HCT116 (cell line): ENCODE results near the gene GGT5.

Experiments used
- CEBPB ChIP-seq: IDR thresholded peaks from 2 replicates; pipeline ENCODE4 v1.6.1; 2012; ENCODE audit warnings: low read depth
- EZH2 ChIP-seq: fragments of 200-600 bp; sonication (generic); IDR thresholded peaks from 2 replicates; pipeline ENCODE4 v1.6.1; 2017; ENCODE audit warnings: antibody characterized with exemption, mixed run types
- EZH2phosphoT487 ChIP-seq: fragments of 200-600 bp; IDR thresholded peaks from 2 replicates; pipeline ENCODE4 v1.6.1; 2018; ENCODE audit warnings: antibody characterized with exemption, borderline replicate concordance
- POLR2A ChIP-seq: IDR thresholded peaks from 2 replicates; pipeline ENCODE4 v1.7.0; 2011; ENCODE audit warnings: borderline replicate concordance; ENCODE audit not compliant: insufficient read depth, insufficient read length; ENCODE audit errors: extremely low read depth
- POLR2AphosphoS5 ChIP-seq: IDR thresholded peaks from 2 replicates; pipeline ENCODE4 v1.6.1; 2011; ENCODE audit warnings: mild to moderate bottlenecking, low read depth, low read length, moderate library complexity
- SIN3A ChIP-seq: IDR thresholded peaks from 2 replicates; pipeline ENCODE4 v1.6.1; 2012; ENCODE audit warnings: low read depth
- SP1 ChIP-seq: IDR thresholded peaks from 2 replicates; pipeline ENCODE4 v1.6.1; 2012; ENCODE audit warnings: low read depth
- TF ChIP-seq, protein P1 (sequence below): IDR thresholded peaks from 2 replicates; pipeline ENCODE4 v1.6.1; 2012
- TF ChIP-seq, protein P2 (sequence below), 3 experiments: fragments of 200-600 bp in 1 of 3; sonication (generic) in 1 of 3; IDR thresholded peaks in 2 of 3; conservative IDR thresholded peaks in 1 of 3; 2 replicates each; pipeline ENCODE4 v1.5.1; 2012 to 2017; ENCODE audit warnings: low read depth in 2 of 3, low read length in 2 of 3, antibody characterized with exemption in 1 of 3, borderline replicate concordance in 1 of 3, control low read depth in 1 of 3, mild to moderate bottlenecking in 1 of 3, mixed read lengths in 1 of 3, mixed run types in 1 of 3, moderate library complexity in 1 of 3; ENCODE audit not compliant: insufficient read depth in 1 of 3
- TF ChIP-seq, protein P3 (sequence below): IDR thresholded peaks from 2 replicates; pipeline ENCODE4 v1.6.1; 2012
- TF ChIP-seq, protein P4 (sequence below): IDR thresholded peaks from 2 replicates; pipeline ENCODE4 v1.6.1; 2012; ENCODE audit warnings: low read depth
- TF ChIP-seq, protein P5 (sequence below): IDR thresholded peaks from 2 replicates; pipeline ENCODE4 v1.6.1; 2011; ENCODE audit warnings: mild to moderate bottlenecking, low read length, moderate library complexity; ENCODE audit not compliant: insufficient replicate concordance; ENCODE audit errors: extremely low read depth

DNA sequence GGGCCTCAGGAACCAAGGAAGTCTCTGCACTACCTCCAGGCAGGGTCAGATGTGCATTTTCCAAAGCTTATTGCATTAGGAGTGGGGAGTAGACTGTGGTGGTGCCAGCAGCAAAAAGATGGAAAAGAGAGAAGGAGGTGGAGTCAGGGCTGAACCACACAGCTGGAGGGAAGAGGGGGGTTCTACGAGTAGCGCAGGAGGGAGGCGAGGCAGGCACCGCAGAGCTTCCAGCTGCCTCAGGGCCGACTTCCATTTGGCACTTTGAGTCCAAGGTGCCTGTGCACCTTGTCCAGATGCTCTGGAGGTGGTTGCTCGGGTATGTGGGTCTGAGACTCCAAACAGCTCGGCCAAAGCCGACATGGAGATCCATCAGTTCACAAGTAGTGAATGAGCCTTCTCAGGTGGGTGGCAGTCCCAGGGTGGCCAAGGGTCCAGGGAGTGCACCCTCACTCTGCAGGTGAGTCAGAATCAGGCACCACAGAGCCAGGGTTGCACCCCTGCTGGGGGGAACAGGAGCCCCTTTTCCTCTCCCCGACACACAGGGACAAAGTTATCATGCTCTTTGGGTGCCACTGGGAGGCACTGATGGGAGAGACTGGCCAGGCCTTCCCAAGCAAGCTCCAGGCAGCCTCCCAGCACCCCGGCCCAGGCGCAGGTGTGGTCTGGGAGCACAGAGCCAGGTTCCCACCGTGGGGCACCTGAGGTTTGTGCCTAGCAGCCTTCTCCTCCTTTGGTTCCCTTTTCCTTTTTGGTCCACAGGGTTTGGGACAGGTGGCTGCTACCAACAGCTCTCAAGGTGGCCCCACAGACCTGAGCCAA, 30.2 kb downstream of the GGT5 start:
- TF ChIP-seq, protein P1, sequence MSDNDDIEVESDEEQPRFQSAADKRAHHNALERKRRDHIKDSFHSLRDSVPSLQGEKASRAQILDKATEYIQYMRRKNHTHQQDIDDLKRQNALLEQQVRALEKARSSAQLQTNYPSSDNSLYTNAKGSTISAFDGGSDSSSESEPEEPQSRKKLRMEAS: no peak
- TF ChIP-seq, protein P2, sequence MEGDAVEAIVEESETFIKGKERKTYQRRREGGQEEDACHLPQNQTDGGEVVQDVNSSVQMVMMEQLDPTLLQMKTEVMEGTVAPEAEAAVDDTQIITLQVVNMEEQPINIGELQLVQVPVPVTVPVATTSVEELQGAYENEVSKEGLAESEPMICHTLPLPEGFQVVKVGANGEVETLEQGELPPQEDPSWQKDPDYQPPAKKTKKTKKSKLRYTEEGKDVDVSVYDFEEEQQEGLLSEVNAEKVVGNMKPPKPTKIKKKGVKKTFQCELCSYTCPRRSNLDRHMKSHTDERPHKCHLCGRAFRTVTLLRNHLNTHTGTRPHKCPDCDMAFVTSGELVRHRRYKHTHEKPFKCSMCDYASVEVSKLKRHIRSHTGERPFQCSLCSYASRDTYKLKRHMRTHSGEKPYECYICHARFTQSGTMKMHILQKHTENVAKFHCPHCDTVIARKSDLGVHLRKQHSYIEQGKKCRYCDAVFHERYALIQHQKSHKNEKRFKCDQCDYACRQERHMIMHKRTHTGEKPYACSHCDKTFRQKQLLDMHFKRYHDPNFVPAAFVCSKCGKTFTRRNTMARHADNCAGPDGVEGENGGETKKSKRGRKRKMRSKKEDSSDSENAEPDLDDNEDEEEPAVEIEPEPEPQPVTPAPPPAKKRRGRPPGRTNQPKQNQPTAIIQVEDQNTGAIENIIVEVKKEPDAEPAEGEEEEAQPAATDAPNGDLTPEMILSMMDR (IDR thresholded peaks at IDR 0.05 in 2 of 3, conservative IDR thresholded peaks at IDR 0.05 in 1 of 3; ENCODE audit: borderline replicate concordance in 1 of 3, insufficient read depth in 1 of 3, low read depth in 2 of 3, low read length in 2 of 3): peak in 1 of 3 experiments; percentile 11; a peak in 1 of 6 replicates
- no peak for TF ChIP-seq EZH2phosphoT487
- TF ChIP-seq, protein P3, sequence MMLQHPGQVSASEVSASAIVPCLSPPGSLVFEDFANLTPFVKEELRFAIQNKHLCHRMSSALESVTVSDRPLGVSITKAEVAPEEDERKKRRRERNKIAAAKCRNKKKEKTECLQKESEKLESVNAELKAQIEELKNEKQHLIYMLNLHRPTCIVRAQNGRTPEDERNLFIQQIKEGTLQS: no peak
- TF ChIP-seq EZH2: no peak
- TF ChIP-seq, protein P4, sequence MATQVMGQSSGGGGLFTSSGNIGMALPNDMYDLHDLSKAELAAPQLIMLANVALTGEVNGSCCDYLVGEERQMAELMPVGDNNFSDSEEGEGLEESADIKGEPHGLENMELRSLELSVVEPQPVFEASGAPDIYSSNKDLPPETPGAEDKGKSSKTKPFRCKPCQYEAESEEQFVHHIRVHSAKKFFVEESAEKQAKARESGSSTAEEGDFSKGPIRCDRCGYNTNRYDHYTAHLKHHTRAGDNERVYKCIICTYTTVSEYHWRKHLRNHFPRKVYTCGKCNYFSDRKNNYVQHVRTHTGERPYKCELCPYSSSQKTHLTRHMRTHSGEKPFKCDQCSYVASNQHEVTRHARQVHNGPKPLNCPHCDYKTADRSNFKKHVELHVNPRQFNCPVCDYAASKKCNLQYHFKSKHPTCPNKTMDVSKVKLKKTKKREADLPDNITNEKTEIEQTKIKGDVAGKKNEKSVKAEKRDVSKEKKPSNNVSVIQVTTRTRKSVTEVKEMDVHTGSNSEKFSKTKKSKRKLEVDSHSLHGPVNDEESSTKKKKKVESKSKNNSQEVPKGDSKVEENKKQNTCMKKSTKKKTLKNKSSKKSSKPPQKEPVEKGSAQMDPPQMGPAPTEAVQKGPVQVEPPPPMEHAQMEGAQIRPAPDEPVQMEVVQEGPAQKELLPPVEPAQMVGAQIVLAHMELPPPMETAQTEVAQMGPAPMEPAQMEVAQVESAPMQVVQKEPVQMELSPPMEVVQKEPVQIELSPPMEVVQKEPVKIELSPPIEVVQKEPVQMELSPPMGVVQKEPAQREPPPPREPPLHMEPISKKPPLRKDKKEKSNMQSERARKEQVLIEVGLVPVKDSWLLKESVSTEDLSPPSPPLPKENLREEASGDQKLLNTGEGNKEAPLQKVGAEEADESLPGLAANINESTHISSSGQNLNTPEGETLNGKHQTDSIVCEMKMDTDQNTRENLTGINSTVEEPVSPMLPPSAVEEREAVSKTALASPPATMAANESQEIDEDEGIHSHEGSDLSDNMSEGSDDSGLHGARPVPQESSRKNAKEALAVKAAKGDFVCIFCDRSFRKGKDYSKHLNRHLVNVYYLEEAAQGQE: no peak
- TF ChIP-seq CEBPB: no peak
- TF ChIP-seq SP1: no peak
- no peak for TF ChIP-seq POLR2AphosphoS5
- TF ChIP-seq SIN3A: no peak
- TF ChIP-seq, protein P5, sequence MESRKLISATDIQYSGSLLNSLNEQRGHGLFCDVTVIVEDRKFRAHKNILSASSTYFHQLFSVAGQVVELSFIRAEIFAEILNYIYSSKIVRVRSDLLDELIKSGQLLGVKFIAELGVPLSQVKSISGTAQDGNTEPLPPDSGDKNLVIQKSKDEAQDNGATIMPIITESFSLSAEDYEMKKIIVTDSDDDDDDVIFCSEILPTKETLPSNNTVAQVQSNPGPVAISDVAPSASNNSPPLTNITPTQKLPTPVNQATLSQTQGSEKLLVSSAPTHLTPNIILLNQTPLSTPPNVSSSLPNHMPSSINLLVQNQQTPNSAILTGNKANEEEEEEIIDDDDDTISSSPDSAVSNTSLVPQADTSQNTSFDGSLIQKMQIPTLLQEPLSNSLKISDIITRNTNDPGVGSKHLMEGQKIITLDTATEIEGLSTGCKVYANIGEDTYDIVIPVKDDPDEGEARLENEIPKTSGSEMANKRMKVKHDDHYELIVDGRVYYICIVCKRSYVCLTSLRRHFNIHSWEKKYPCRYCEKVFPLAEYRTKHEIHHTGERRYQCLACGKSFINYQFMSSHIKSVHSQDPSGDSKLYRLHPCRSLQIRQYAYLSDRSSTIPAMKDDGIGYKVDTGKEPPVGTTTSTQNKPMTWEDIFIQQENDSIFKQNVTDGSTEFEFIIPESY: no peak
- TF ChIP-seq POLR2A: no peak
